ENCODE results near the gene SMIM35.
A peak's percentile ranks its signal among the peaks of the same experiment; 100 is the strongest.

SMIM35 gene

DNA sequence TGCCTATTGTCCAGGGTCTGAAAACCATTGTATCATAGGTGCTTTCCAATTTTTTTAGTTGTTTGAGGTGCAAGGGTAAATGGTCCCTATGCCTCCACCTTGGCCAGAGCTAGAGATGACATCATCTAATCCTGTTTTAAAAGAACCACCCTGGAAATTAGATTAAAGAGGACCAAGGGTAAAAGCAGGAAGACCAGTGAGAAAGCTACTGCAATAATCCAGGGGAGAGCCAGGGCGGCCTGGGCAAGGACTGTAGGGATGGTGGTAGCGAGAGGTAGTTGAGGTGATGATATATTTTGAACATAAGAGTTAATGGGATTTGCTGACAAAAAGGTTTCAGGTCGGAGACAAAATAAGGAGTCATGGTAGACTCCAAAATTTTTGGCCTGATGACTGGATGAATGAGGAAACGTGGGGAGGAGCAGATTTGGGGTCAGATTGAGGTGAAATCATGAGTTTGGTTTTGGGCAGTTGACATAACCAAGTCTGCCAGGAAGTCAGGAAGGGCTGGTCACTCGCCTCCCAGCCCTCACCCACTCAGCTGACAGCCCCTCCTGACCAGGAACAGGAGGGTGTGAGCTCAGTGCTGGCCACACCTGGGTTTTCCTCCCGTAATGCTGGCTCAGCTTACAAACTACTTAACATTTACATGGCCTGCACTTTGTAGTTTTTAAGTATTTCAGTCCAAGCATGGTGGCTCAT is 42.9 kb upstream of the SMIM35 start:
- TF ChIP-seq CTCF (IDR thresholded peaks at IDR 0.05; ENCODE audit: insufficient read depth, low read depth, low read length, missing control alignments) = no peak
- no peak overlapping the region for H3K4me3 ChIP-seq (ENCODE audit: low read length)
- DNase-seq (ENCODE audit: low read depth) = no peak

- H3K4me3 ChIP-seq (ENCODE audit: low read length) = no peak overlapping the region
- no peak for DNase-seq (ENCODE audit: low read depth)
- no peak for TF ChIP-seq CTCF (IDR thresholded peaks at IDR 0.05; ENCODE audit: insufficient read depth, low read depth, low read length, missing control alignments)
These were observed 42.1 kb upstream of the SMIM35 start for GRCh38 chr11:118128721-118129470.

DNA sequence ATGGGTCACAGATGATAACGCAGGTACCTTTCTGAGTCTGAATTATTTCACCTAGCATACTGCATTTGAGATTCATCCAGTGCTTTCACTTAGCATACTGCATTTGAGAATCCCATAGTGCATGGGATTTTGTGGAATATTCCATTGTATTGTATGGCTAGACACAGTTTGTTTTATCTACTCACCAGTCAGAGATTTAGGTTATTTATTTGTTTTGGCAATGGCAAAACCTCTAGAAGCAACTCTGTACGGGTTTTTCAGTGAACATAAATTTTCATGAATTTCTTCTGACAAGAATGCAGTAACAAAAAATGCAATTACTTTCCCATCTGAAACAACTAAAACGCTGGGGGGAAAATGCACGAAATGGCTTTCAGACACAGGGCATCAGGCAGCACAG is 41.5 kb upstream of the SMIM35 start:
- H3K4me3 ChIP-seq (ENCODE audit: low read length) = no peak overlapping the region
- DNase-seq (ENCODE audit: low read depth) = no peak
- TF ChIP-seq CTCF (IDR thresholded peaks at IDR 0.05; ENCODE audit: insufficient read depth, low read depth, low read length, missing control alignments) = no peak

DNA sequence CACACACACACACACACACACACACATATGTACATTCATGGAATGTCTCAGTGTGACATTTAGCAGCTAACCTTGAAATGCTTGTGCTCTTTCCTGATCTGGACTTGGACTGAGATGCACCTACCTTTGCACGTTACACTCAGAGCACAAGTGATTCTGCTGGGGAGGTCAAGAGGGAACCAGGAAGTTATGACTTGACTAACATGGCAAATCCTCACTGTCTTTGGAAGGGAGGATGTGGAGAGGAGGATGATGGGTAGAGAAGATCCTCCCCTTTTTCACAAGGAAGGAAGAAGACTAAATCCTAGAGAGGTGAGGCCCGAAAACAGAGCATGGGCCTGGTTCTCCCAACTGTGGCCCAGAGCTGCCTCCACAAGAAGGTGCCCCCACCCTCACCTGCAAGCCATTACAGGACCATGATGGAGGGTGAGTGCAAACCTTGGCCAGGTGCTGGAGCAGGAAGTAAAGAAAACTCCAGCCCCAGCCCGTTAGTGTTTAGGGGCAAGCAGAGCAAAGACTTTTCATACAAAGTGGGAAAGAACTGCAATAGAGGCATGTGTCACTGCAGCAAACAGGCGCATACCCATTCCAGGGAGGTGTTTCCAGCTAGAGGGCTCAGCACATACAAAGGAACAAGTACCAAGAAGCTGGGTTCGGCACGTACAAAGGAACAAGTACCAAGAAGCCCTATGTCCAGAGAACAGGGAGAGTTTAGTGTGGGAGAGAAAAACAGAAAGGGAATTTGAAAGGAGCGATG is 39.5 kb upstream of the SMIM35 start:
- DNase-seq (ENCODE audit: low read depth) = peak; percentile 52
- no peak for TF ChIP-seq CTCF (IDR thresholded peaks at IDR 0.05; ENCODE audit: insufficient read depth, low read depth, low read length, missing control alignments)
- H3K4me3 ChIP-seq (ENCODE audit: low read length) = no peak overlapping the region

- no peak for TF ChIP-seq CTCF (IDR thresholded peaks at IDR 0.05; ENCODE audit: insufficient read depth, low read depth, low read length, missing control alignments)
- no peak overlapping the region for H3K4me3 ChIP-seq (ENCODE audit: low read length)
These were observed 38.3 kb upstream of the SMIM35 start for GRCh38 chr11:118124929-118125535.

DNA sequence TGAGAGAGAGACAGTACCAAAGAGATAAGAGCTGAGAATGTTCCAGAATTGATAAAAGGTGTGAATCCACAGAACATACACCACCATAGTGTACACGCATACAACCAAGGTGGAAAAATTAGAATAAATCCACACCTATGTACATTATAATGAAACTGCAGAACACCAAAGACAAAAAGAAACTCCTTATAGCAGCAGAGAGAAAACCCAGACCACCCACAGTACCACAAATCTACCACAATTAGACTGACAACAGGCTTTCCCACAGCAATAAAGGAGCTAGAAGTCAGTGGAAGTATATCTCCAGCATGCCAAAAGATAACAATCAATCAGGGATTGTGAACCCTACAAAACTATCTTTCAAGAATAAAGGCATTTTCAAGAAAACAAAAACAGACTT is 34.0 kb upstream of the SMIM35 start:
- H3K4me3 ChIP-seq (ENCODE audit: low read length) = no peak overlapping the region
- no peak for DNase-seq (ENCODE audit: low read depth)
- no peak for TF ChIP-seq CTCF (IDR thresholded peaks at IDR 0.05; ENCODE audit: insufficient read depth, low read depth, low read length, missing control alignments)

More at GRCh38 chr11:118124929-118125535, 38.3 kb upstream of the SMIM35 start:
- no peak for DNase-seq (ENCODE audit: low read depth)

Data from epithelial cell of esophagus (primary cell).